ENCODE data around the gene ORM2. TPM values are rescaled to one million over a fixed set of nuclear protein-coding genes. Genes with fewer than 3 reads are reported as not detected.

The ORM2 gene
- total RNA-seq, 4 donors from 2014 or later: 9.5 TPM; not detected in 3

GRCh38 chr9:114302727-114303126 lies 26.9 kb upstream of the ORM2 start:
- H3K27me3 ChIP-seq: no peaks in the 10 kb centered on the region
- no peaks in the 10 kb centered on the region for H3K4me1 ChIP-seq
- no peak overlapping the region for H3K27ac ChIP-seq
- peak; percentile 25 to 40 for DNase-seq (ENCODE audit: low spot score in 2 of 2)
- no peaks in the 10 kb centered on the region for H3K9me3 ChIP-seq
- WGBS: 70% methylated on average over 6 of the region's 6 CpGs
- H3K36me3 ChIP-seq: peaks cover 14% of the 10 kb centered on the region
- TF ChIP-seq POLR2AphosphoS5 (IDR thresholded peaks at IDR 0.05) (no peak), CTCF (IDR thresholded peaks at IDR 0.05) (no peak), POLR2A (IDR thresholded peaks at IDR 0.05) (no peak), EP300 (IDR thresholded peaks at IDR 0.05) (no peak)
- H3K4me3 ChIP-seq: no peak overlapping the region

GRCh38 chr9:114303571-114303970 lies 26.1 kb upstream of the ORM2 start:
- Histone ChIP-seq H3K4me3 (no peak overlapping the region), H3K27me3 (no peaks in the 10 kb centered on the region), H3K36me3 (peaks cover 14% of the 10 kb centered on the region), H3K4me1 (no peaks in the 10 kb centered on the region), H3K9me3 (no peaks in the 10 kb centered on the region), H3K27ac (no peak overlapping the region)
- TF ChIP-seq POLR2AphosphoS5 (IDR thresholded peaks at IDR 0.05): no peak
- peak in 1 of 2 donors; percentile 53 for DNase-seq (ENCODE audit: low spot score in 2 of 2)
- 93% methylated on average over 5 of the region's 5 CpGs for WGBS

- no peaks in the 10 kb centered on the region for H3K9me3 ChIP-seq
- no peak overlapping the region for H3K4me3 ChIP-seq
- no peaks in the 10 kb centered on the region for H3K4me1 ChIP-seq
- 95% methylated on average over 4 of the region's 4 CpGs for WGBS
- DNase-seq (ENCODE audit: low spot score in 2 of 2): peak; percentile 21 to 52
- TF ChIP-seq POLR2A (IDR thresholded peaks at IDR 0.05): no peak
- TF ChIP-seq EP300 (IDR thresholded peaks at IDR 0.05): no peak
- TF ChIP-seq POLR2AphosphoS5 (IDR thresholded peaks at IDR 0.05): no peak
- no peak for TF ChIP-seq CTCF (IDR thresholded peaks at IDR 0.05)
- no peak overlapping the region for H3K27ac ChIP-seq
- no peaks in the 10 kb centered on the region for H3K27me3 ChIP-seq
- H3K36me3 ChIP-seq: peaks cover 13% of the 10 kb centered on the region
These were observed 25.7 kb upstream of the ORM2 start for GRCh38 chr9:114303977-114304376.

GRCh38 chr9:114304416-114305188 lies 25.1 kb upstream of the ORM2 start:
- 93% methylated on average over 8 of the region's 10 CpGs for WGBS
- DNase-seq (ENCODE audit: low spot score in 2 of 2): peak in 1 of 2 donors; percentile 57
- no peak for TF ChIP-seq POLR2A (IDR thresholded peaks at IDR 0.05)
- TF ChIP-seq POLR2AphosphoS5 (IDR thresholded peaks at IDR 0.05): no peak
- no peak for TF ChIP-seq CTCF (IDR thresholded peaks at IDR 0.05)
- TF ChIP-seq EP300 (IDR thresholded peaks at IDR 0.05): no peak

GRCh38 chr9:114307899-114308267 lies 21.8 kb upstream of the ORM2 start:
- Histone ChIP-seq H3K27me3 (no peaks in the 10 kb centered on the region), H3K4me3 (no peak overlapping the region), H3K9me3 (no peaks in the 10 kb centered on the region), H3K27ac (no peak overlapping the region), H3K4me1 (no peaks in the 10 kb centered on the region), H3K36me3 (peaks cover 10% of the 10 kb centered on the region)
- 86% methylated on average over 6 of the region's 6 CpGs for WGBS
- no peak for TF ChIP-seq CTCF (IDR thresholded peaks at IDR 0.05)
- no peak for TF ChIP-seq EP300 (IDR thresholded peaks at IDR 0.05)
- TF ChIP-seq POLR2A (IDR thresholded peaks at IDR 0.05): no peak
- no peak for TF ChIP-seq POLR2AphosphoS5 (IDR thresholded peaks at IDR 0.05)
- DNase-seq (ENCODE audit: low spot score in 2 of 2): no peak

More at GRCh38 chr9:114304416-114305188, 25.1 kb upstream of the ORM2 start:
- peaks cover 14% of the 10 kb centered on the region for H3K36me3 ChIP-seq
- H3K4me3 ChIP-seq: no peak overlapping the region
- no peaks in the 10 kb centered on the region for H3K27me3 ChIP-seq
- no peaks in the 10 kb centered on the region for H3K4me1 ChIP-seq
- H3K27ac ChIP-seq: no peak overlapping the region
- no peaks in the 10 kb centered on the region for H3K9me3 ChIP-seq

Data from suprapubic skin (tissue), 4 donors.